OCI-LY1 (cell line): ENCODE data around the gene MMS19.
"Not testable (repeated sequence)": the region's sequence is repeated elsewhere in the genome, so short reads cannot be mapped to it uniquely, and the experiment has no call there.

Source experiments
- H2AFZ ChIP-seq: fragments of 200-600 bp; sonication (generic), shearing (Covaris generic); 2 replicates; pipeline ENCODE4 v1.6.0; 2014; ENCODE audit warnings: antibody characterized with exemption, mild to moderate bottlenecking, low read length
- H3F3A ChIP-seq: fragments of 200-600 bp; sonication (generic), shearing (Covaris generic); 2 replicates; pipeline ENCODE4 v1.6.0; 2014; ENCODE audit warnings: mild to moderate bottlenecking, antibody characterized with exemption, low read length, moderate library complexity; ENCODE audit not compliant: insufficient read depth
- H3K27ac ChIP-seq: fragments of 200-600 bp; sonication (generic); 2 replicates; pipeline ENCODE4 v1.5.1; 2014; ENCODE audit warnings: low read length, mixed run types, mild to moderate bottlenecking, low read depth; ENCODE audit not compliant: poor library complexity, severe bottlenecking
- H3K27me3 ChIP-seq: fragments of 200-600 bp; sonication (generic); 2 replicates; pipeline ENCODE4 v1.6.0; 2014; ENCODE audit warnings: antibody characterized with exemption, mild to moderate bottlenecking, low read length, moderate library complexity; ENCODE audit not compliant: insufficient read depth
- H3K36me3 ChIP-seq: fragments of 200-600 bp; sonication (generic); 2 replicates; pipeline ENCODE4 v1.6.1; 2014; ENCODE audit warnings: mild to moderate bottlenecking, antibody characterized with exemption, low read length, moderate library complexity, mixed read lengths; ENCODE audit not compliant: insufficient read depth
- H3K4me1 ChIP-seq: fragments of 200-600 bp; sonication (generic); 2 replicates; pipeline ENCODE4 v1.5.1; 2014; ENCODE audit warnings: mild to moderate bottlenecking, low read length, moderate library complexity; ENCODE audit not compliant: insufficient read depth, severe bottlenecking
- H3K4me2 ChIP-seq: fragments of 200-600 bp; sonication (generic), shearing (Covaris generic); 2 replicates; pipeline ENCODE4 v1.6.1; 2014; ENCODE audit warnings: low read length
- H3K4me3 ChIP-seq: fragments of 200-600 bp; sonication (generic); 2 replicates; pipeline ENCODE4 v1.5.1; 2014; ENCODE audit warnings: low read length, low read depth, mild to moderate bottlenecking, mixed read lengths; ENCODE audit not compliant: poor library complexity, severe bottlenecking
- H3K79me2 ChIP-seq: fragments of 200-600 bp; shearing (Covaris generic); 2 replicates; pipeline ENCODE4 v1.6.1; 2016; ENCODE audit warnings: mixed run types, low read length, mixed read lengths; ENCODE audit not compliant: insufficient read depth
- H3K9ac ChIP-seq: fragments of 200-600 bp; sonication (generic), shearing (Covaris generic); 2 replicates; pipeline ENCODE4 v1.6.1; 2014; ENCODE audit warnings: mild to moderate bottlenecking, low read length, mixed read lengths
- H3K9me2 ChIP-seq: fragments of 200-600 bp; sonication (generic), shearing (Covaris generic); 2 replicates; pipeline ENCODE4 v1.6.1; 2014; ENCODE audit warnings: low read depth, mild to moderate bottlenecking, low read length, mixed read lengths
- H3K9me3 ChIP-seq: fragments of 200-600 bp; shearing (Covaris generic); 2 replicates; pipeline ENCODE4 v1.6.1; 2014; ENCODE audit warnings: low read length, mixed read lengths
- H4K20me1 ChIP-seq: fragments of 200-600 bp; sonication (generic), shearing (Covaris generic); 2 replicates; pipeline ENCODE4 v1.6.0; 2016; ENCODE audit warnings: mild to moderate bottlenecking, low read length; ENCODE audit not compliant: insufficient read depth
- CTCF ChIP-seq: fragments of 200-600 bp; sonication (generic), shearing (Covaris generic); IDR thresholded peaks from 2 replicates; pipeline ENCODE4 v1.5.1; 2017; ENCODE audit warnings: mild to moderate bottlenecking, antibody characterized with exemption, low read length, moderate library complexity, mixed read lengths
- EZH2 ChIP-seq: fragments of 200-600 bp; sonication (generic), shearing (Covaris generic); IDR thresholded peaks from 2 replicates; pipeline ENCODE4 v1.8.0; 2017; ENCODE audit warnings: borderline replicate concordance, mixed run types, mild to moderate bottlenecking, antibody characterized with exemption, low read length, moderate library complexity, mixed read lengths

Gene MMS19

GRCh38 chr10:97427571-97428179, 70.5 kb downstream of the MMS19 start:
- peak overlapping the region; percentile 99 for H3K4me2 ChIP-seq
- H4K20me1 ChIP-seq = no peaks in the 10 kb centered on the region
- peaks cover 46% of the 10 kb centered on the region for H3K36me3 ChIP-seq
- no peak overlapping the region for H2AFZ ChIP-seq
- no peaks in the 10 kb centered on the region for H3K27me3 ChIP-seq
- H3K27ac ChIP-seq = peak overlapping the region; percentile 79
- peak overlapping the region; percentile 99 for H3K9ac ChIP-seq
- H3F3A ChIP-seq = no peaks in the 10 kb centered on the region
- no peaks in the 10 kb centered on the region for H3K9me2 ChIP-seq
- no peaks in the 10 kb centered on the region for H3K9me3 ChIP-seq
- TF ChIP-seq CTCF (no peak), EZH2 (no peak)
- H3K79me2 ChIP-seq = peaks cover 30% of the 10 kb centered on the region
- H3K4me1 ChIP-seq = peaks cover 24% of the 10 kb centered on the region
- peak overlapping the region; percentile 100 for H3K4me3 ChIP-seq

GRCh38 chr10:97426776-97427570, 71.2 kb downstream of the MMS19 start:
- no peaks in the 10 kb centered on the region for H4K20me1 ChIP-seq
- H3K4me1 ChIP-seq = peaks cover 24% of the 10 kb centered on the region
- peak overlapping the region; percentile 100 for H3K4me3 ChIP-seq
- no peaks in the 10 kb centered on the region for H3K9me3 ChIP-seq
- H3K79me2 ChIP-seq = peaks cover 30% of the 10 kb centered on the region
- H3K9me2 ChIP-seq = no peaks in the 10 kb centered on the region
- H3K36me3 ChIP-seq = peaks cover 44% of the 10 kb centered on the region
- no peak overlapping the region for H2AFZ ChIP-seq
- no peak for TF ChIP-seq CTCF
- TF ChIP-seq EZH2 = no peak
- peak overlapping the region; percentile 99 for H3K4me2 ChIP-seq
- H3K27ac ChIP-seq = peak overlapping the region; percentile 79
- no peaks in the 10 kb centered on the region for H3F3A ChIP-seq
- peak overlapping the region; percentile 99 for H3K9ac ChIP-seq
- no peaks in the 10 kb centered on the region for H3K27me3 ChIP-seq

DNA sequence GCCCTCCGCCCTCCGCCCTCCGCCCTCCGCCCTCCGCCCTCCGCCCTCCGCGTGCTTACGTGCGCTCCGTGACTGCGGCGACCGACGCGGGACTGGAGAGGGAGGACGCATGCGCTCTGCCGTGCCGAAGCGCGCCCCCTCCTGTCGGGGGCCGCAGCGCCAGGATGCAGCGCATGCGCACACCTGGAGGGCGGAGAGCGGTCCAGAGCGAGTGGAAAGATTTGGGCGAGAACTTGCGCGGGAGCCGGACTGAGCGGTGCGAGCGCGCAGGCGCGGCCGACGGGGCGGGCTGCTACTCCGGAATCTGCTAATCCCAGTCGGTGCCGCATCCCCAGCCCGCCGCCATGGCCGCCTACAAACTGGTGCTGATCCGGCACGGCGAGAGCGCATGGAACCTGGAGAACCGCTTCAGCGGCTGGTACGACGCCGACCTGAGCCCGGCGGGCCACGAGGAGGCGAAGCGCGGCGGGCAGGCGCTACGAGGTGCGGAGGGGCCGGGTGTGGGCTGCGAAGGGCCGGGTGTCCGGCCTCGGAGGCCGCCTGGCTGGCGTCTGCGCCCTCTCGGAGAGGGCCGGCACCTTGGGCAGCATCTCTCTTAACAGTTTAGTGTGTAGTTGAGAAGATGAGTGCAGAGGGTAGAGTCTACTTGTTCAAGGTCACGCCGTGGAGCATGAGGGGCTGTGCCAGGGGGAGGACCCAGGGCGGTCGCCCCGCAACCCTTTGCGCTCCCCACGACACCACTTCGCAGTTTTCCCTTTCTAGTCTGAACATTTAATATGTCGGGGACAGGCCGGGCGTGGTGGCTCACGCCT, 72.1 kb downstream of the MMS19 start, which contains the start of gene PGAM1:
Gene PGAM1 (plus strand): TSS at position 228 of the 812 bp plus-strand sequence. CDS start 117 bp downstream, at position 345.
- Histone ChIP-seq H3K4me1 (peaks cover 24% of the 10 kb centered on the region), H3K27me3 (no peaks in the 10 kb centered on the region), H2AFZ (no peak within 1 kb of the TSS), H3K4me3 (peak within 1 kb of the TSS; percentile 100), H3K36me3 (peaks cover 37% of the 10 kb centered on the region), H3K27ac (peak within 1 kb of the TSS; percentile 80), H3K9ac (peak within 1 kb of the TSS; percentile 99), H3F3A (no peaks in the 10 kb centered on the region), H3K9me3 (no peaks in the 10 kb centered on the region), H4K20me1 (no peaks in the 10 kb centered on the region), H3K9me2 (no peaks in the 10 kb centered on the region), H3K79me2 (peaks cover 30% of the 10 kb centered on the region), H3K4me2 (peak within 1 kb of the TSS; percentile 99)
- no peak for TF ChIP-seq EZH2
- peak; percentile 32; the same call in 1 of the 2 replicates for TF ChIP-seq CTCF

DNA sequence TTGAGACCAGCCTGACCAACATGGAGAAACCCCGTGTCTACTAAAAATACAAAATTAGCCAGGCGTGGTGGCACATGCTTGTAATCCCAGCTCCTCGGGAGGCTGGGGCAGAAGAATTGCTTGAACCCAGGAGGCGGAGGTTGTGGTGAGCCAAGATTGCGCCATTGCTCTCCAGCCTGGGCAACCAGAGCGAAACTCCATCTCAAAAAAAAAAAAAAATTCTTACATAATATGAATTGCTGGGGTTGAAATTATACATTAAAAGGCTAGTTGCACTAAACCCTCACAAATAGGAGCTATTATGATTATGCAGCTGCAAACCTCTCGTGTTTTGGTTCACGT, 74.5 kb downstream of the MMS19 start:
- H3K9me3 ChIP-seq, H2AFZ ChIP-seq, H3K4me2 ChIP-seq, H3K9ac ChIP-seq, H4K20me1 ChIP-seq, H3K4me3 ChIP-seq, H3K9me2 ChIP-seq, H3K27me3 ChIP-seq, H3F3A ChIP-seq: not testable (repeated sequence)
- Histone ChIP-seq H3K4me1 (peaks cover 29% of the 10 kb centered on the region), H3K36me3 (peaks cover 15% of the 10 kb centered on the region; the same call in 1 of the 2 replicates), H3K79me2 (peaks cover 25% of the 10 kb centered on the region), H3K27ac (peak overlapping the region; percentile 80)
